Fibroblast of skin of scalp (primary cell): ENCODE measurements around the gene CLDN19. TPM values are rescaled to one million over a fixed set of nuclear protein-coding genes. Genes with fewer than 3 reads are reported as not detected.

Experiments
- DNase-seq: peaks from one replicate; pipeline ENCODE4 v3.0.0-alpha.2; 2013
- polyA plus RNA-seq, 2 experiments: library from polyadenylated mRNA; unstranded; fragments of 120-200 nt; gene quantifications; one replicate each; pipeline ENCODE4 v1.2.1, GENCODE V29; 2013; ENCODE audit not compliant: insufficient read length in 2 of 2

Gene CLDN19
- polyA plus RNA-seq (2013, experiment 1 of 2; ENCODE audit: insufficient read length), result not detected
- polyA plus RNA-seq (2013, experiment 2 of 2; ENCODE audit: insufficient read length), result 0.36 TPM

- DNase-seq, result no peak
Observed at GRCh38 chr1:42739753-42740700, at the start of gene CLDN19. CLDN19 (minus strand) TSS chr1:42740236; CDS start chr1:42740063, 173 bp downstream.

GRCh38 chr1:42788021-42788420 is 48.0 kb upstream of the CLDN19 start:
- DNase-seq, result no peak

GRCh38 chr1:42786097-42786496 is 46.1 kb upstream of the CLDN19 start:
- DNase-seq, result no peak

- DNase-seq, result peak; percentile 8
Observed at GRCh38 chr1:42784946-42785693, 45.1 kb upstream of the CLDN19 start, which contains the start of gene TMEM269. TMEM269 (plus strand) TSS chr1:42784991; CDS start chr1:42789894, 4,903 bp downstream.

GRCh38 chr1:42784547-42784945 is 44.5 kb upstream of the CLDN19 start:
- no peak for DNase-seq

- DNase-seq, result no peak
Observed at GRCh38 chr1:42783092-42783491, 43.1 kb upstream of the CLDN19 start.

GRCh38 chr1:42780176-42780575 is 40.1 kb upstream of the CLDN19 start:
- no peak for DNase-seq

- DNase-seq, result no peak
Observed at GRCh38 chr1:42779725-42780124, 39.7 kb upstream of the CLDN19 start.

- peak; percentile 42 for DNase-seq
Observed at GRCh38 chr1:42777852-42778251, 37.8 kb upstream of the CLDN19 start.

- DNase-seq, result no peak
Observed at GRCh38 chr1:42776502-42776901, 36.5 kb upstream of the CLDN19 start.

- no peak for DNase-seq
Observed at GRCh38 chr1:42774928-42775526, 35.0 kb upstream of the CLDN19 start.

- DNase-seq, result no peak
Observed at GRCh38 chr1:42773420-42773819, 33.4 kb upstream of the CLDN19 start.

- DNase-seq, result no peak
Observed at GRCh38 chr1:42769811-42770210, 29.8 kb upstream of the CLDN19 start.

- DNase-seq, result no peak
Observed at GRCh38 chr1:42768172-42768571, 28.1 kb upstream of the CLDN19 start.

GRCh38 chr1:42767510-42768000 is 27.5 kb upstream of the CLDN19 start:
- DNase-seq, result no peak

GRCh38 chr1:42766741-42767509 is 26.9 kb upstream of the CLDN19 start, which contains the start of the genes C1orf50 and P3H1:
C1orf50 (plus strand) TSS chr1:42767249; CDS start chr1:42767312, 63 bp downstream.
P3H1 (minus strand) TSS chr1:42767028; CDS start chr1:42766971, 57 bp downstream.
- peak; percentile 99 for DNase-seq

GRCh38 chr1:42765832-42766740 is 26.1 kb upstream of the CLDN19 start:
- DNase-seq, result peak; percentile 86

GRCh38 chr1:42765269-42765668 is 25.2 kb upstream of the CLDN19 start:
- DNase-seq, result no peak

GRCh38 chr1:42762269-42762668 is 22.2 kb upstream of the CLDN19 start:
- no peak for DNase-seq

- DNase-seq, result no peak
Observed at GRCh38 chr1:42761567-42761966, 21.5 kb upstream of the CLDN19 start.
